SU-DHL-6 (cell line): ENCODE results near the gene CHRNA7.

ENCODE experiments used
- H2AFZ ChIP-seq: fragments of 200-600 bp; sonication (generic); 2 replicates; pipeline ENCODE4 v1.6.1; 2014; ENCODE audit warnings: low read depth, mild to moderate bottlenecking, moderate library complexity, mixed read lengths, antibody characterized with exemption, low read length; ENCODE audit not compliant: severe bottlenecking
- H3F3A ChIP-seq: fragments of 200-600 bp; shearing (Covaris generic); 2 replicates; pipeline ENCODE4 v1.6.0; 2016; ENCODE audit warnings: antibody characterized with exemption, mild to moderate bottlenecking; ENCODE audit not compliant: insufficient read depth
- H3K27ac ChIP-seq: fragments of 200-600 bp; sonication (generic); 2 replicates; pipeline ENCODE4 v1.5.1; 2016; ENCODE audit warnings: low read depth, mild to moderate bottlenecking, low read length, moderate library complexity, mixed read lengths
- H3K27me3 ChIP-seq: fragments of 200-600 bp; sonication (generic), shearing (Covaris generic); 2 replicates; pipeline ENCODE4 v1.6.0; 2014; ENCODE audit warnings: mild to moderate bottlenecking, low read length
- H3K36me3 ChIP-seq: fragments of 200-600 bp; sonication (generic); 2 replicates; pipeline ENCODE4 v1.6.1; 2014; ENCODE audit warnings: mild to moderate bottlenecking, low read length, mixed read lengths
- H3K4me2 ChIP-seq: fragments of 300-600, 200-600 bp; shearing (Covaris generic), sonication (generic); 2 replicates; pipeline ENCODE4 v1.6.0; 2014; ENCODE audit warnings: low read length, low read depth, mild to moderate bottlenecking; ENCODE audit not compliant: poor library complexity, severe bottlenecking
- H3K4me3 ChIP-seq: fragments of 200-600 bp; sonication (generic); 2 replicates; pipeline ENCODE4 v1.5.1; 2014; ENCODE audit warnings: antibody characterized with exemption, low read length, mild to moderate bottlenecking, mixed read lengths; ENCODE audit not compliant: insufficient read depth, poor library complexity, severe bottlenecking
- H3K79me2 ChIP-seq: fragments of 200-600 bp; sonication (generic); 2 replicates; pipeline ENCODE4 v1.6.1; 2014; ENCODE audit warnings: mild to moderate bottlenecking, low read length, moderate library complexity; ENCODE audit not compliant: insufficient read depth
- H3K9ac ChIP-seq: fragments of 200-600 bp; sonication (generic); 2 replicates; pipeline ENCODE4 v1.7.0; 2014; ENCODE audit warnings: mild to moderate bottlenecking, low read length
- H3K9me2 ChIP-seq: fragments of 200-600 bp; sonication (generic); replicated peaks from 2 replicates; pipeline ENCODE4 v1.6.1; 2014; ENCODE audit warnings: low read length; ENCODE audit not compliant: insufficient read depth
- H3K9me3 ChIP-seq: fragments of 200-600 bp; sonication (generic); 2 replicates; pipeline ENCODE4 v1.6.1; 2014; ENCODE audit warnings: low read length, mixed read lengths; ENCODE audit not compliant: insufficient read depth
- H4K20me1 ChIP-seq: fragments of 200-600 bp; sonication (generic); 2 replicates; pipeline ENCODE4 v1.6.1; 2014; ENCODE audit warnings: low read depth, mild to moderate bottlenecking, antibody characterized with exemption, low read length, moderate library complexity, mixed read lengths
- EZH2phosphoT487 ChIP-seq: fragments of 200-600 bp; sonication (generic), shearing (Covaris generic); conservative IDR thresholded peaks from 2 replicates; pipeline ENCODE4 v1.6.1; 2018; ENCODE audit warnings: mild to moderate bottlenecking, antibody characterized with exemption, low read length, moderate library complexity, mixed read lengths
- TF ChIP-seq, protein P1 (sequence below): fragments of 200-600 bp; sonication (generic); IDR thresholded peaks from one replicate; pipeline ENCODE4 v1.5.1; 2017; ENCODE audit warnings: antibody characterized with exemption, mild to moderate bottlenecking, low read length, moderate library complexity; ENCODE audit not compliant: insufficient read depth, poor library complexity, severe bottlenecking

Gene CHRNA7

DNA sequence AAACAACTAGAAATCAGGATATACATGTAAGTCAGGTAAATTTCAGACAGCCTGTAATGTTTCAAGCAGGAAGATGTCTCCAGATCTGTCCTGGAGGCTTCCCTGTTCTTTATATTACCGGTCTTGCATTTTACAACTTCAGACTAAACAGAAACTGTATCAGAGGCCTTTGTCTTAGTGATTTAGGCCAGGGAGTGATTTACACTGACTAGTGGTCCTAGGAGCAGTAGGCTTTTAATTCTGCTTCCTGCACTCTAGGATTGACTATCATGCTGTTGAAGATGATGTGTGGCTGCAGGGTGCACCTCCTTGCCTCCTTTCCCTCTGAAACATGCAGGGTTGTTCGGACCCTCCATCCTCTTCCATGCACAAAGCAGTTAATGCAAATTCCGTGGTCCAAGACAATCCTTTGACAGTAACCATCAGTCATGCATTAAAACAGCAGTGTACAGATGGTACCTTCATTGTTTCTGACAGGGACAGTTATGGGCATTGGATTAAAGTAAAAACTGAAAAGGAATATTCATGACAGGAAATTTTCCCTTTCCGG is 27.6 kb downstream of the CHRNA7 start:
- H3K4me3 ChIP-seq = no peak overlapping the region
- H3K27ac ChIP-seq = no peak overlapping the region
- H3K9ac ChIP-seq = no peak overlapping the region
- no peaks in the 10 kb centered on the region for H3F3A ChIP-seq
- no peaks in the 10 kb centered on the region for H3K79me2 ChIP-seq
- no peaks in the 10 kb centered on the region for H4K20me1 ChIP-seq
- H3K36me3 ChIP-seq = no peaks in the 10 kb centered on the region
- H2AFZ ChIP-seq = no peak overlapping the region
- H3K9me2 ChIP-seq = no peaks in the 10 kb centered on the region
- no peaks in the 10 kb centered on the region for H3K27me3 ChIP-seq
- no peak for TF ChIP-seq EZH2phosphoT487
- TF ChIP-seq, protein P1, sequence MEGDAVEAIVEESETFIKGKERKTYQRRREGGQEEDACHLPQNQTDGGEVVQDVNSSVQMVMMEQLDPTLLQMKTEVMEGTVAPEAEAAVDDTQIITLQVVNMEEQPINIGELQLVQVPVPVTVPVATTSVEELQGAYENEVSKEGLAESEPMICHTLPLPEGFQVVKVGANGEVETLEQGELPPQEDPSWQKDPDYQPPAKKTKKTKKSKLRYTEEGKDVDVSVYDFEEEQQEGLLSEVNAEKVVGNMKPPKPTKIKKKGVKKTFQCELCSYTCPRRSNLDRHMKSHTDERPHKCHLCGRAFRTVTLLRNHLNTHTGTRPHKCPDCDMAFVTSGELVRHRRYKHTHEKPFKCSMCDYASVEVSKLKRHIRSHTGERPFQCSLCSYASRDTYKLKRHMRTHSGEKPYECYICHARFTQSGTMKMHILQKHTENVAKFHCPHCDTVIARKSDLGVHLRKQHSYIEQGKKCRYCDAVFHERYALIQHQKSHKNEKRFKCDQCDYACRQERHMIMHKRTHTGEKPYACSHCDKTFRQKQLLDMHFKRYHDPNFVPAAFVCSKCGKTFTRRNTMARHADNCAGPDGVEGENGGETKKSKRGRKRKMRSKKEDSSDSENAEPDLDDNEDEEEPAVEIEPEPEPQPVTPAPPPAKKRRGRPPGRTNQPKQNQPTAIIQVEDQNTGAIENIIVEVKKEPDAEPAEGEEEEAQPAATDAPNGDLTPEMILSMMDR = no peak
- no peaks in the 10 kb centered on the region for H3K9me3 ChIP-seq
- no peak overlapping the region for H3K4me2 ChIP-seq

- Histone ChIP-seq H3K4me2 (no peak overlapping the region), H3K4me3 (no peak overlapping the region), H4K20me1 (no peaks in the 10 kb centered on the region), H3K9me3 (no peaks in the 10 kb centered on the region), H3K79me2 (no peaks in the 10 kb centered on the region), H3K27ac (no peak overlapping the region), H3K27me3 (no peaks in the 10 kb centered on the region), H3K9me2 (no peaks in the 10 kb centered on the region), H2AFZ (no peak overlapping the region), H3F3A (no peaks in the 10 kb centered on the region), H3K9ac (no peak overlapping the region), H3K36me3 (no peaks in the 10 kb centered on the region)
- TF ChIP-seq, protein P1 = no peak
- TF ChIP-seq EZH2phosphoT487 = no peak
Measured at GRCh38 chr15:32060706-32061105, 30.4 kb downstream of the CHRNA7 start.

- H3K27ac ChIP-seq = no peak overlapping the region
- no peaks in the 10 kb centered on the region for H3K27me3 ChIP-seq
- H3K9me2 ChIP-seq = no peaks in the 10 kb centered on the region
- no peak overlapping the region for H3K9ac ChIP-seq
- H3K9me3 ChIP-seq = peaks cover 10% of the 10 kb centered on the region; the same call in 1 of the 2 replicates
- no peaks in the 10 kb centered on the region for H3K36me3 ChIP-seq
- no peaks in the 10 kb centered on the region for H3F3A ChIP-seq
- H3K4me3 ChIP-seq = no peak overlapping the region
- H2AFZ ChIP-seq = no peak overlapping the region
- no peaks in the 10 kb centered on the region for H4K20me1 ChIP-seq
- no peaks in the 10 kb centered on the region for H3K79me2 ChIP-seq
- no peak for TF ChIP-seq EZH2phosphoT487
- TF ChIP-seq, protein P1 = no peak
- H3K4me2 ChIP-seq = no peak overlapping the region
Measured at GRCh38 chr15:32067115-32067514, 36.8 kb downstream of the CHRNA7 start.
